Measurements from ENCODE around the gene ITGAX.

DNA sequence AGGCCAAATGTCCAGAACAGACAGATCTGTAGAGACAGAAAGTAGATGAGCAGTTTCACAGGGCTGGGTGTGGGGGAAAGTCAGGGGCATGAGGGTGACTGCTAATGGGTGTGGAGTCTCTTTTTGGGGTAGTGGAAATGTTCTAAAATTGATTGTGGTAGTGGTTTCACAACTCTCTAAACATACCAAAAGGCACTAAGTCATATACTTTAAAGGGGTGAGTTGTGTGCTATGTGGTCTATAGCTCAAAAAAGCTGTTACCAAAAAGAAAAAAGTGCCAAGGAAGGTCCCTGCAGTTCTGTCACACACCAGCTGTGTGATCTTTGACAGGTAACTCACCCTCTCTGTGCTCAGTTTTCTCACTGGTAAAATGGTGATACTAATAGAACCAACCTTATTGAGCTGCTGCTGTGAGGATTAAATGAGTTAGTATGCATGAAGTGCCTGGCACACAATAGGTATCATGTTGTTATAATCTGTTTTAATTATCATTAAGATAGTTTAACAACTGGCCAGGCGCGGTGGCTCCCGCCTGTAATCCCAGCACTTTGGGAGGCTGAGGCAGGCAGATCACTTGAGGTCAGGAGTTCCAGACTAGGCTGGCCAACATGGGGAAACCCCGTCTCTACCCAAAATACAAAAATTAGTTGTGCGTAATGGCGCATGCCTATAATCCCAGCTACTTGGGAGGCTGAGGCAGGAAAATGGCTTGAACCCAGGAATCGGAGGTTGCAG, 10.3 kb downstream of the ITGAX start:
- TF ChIP-seq, protein P1, sequence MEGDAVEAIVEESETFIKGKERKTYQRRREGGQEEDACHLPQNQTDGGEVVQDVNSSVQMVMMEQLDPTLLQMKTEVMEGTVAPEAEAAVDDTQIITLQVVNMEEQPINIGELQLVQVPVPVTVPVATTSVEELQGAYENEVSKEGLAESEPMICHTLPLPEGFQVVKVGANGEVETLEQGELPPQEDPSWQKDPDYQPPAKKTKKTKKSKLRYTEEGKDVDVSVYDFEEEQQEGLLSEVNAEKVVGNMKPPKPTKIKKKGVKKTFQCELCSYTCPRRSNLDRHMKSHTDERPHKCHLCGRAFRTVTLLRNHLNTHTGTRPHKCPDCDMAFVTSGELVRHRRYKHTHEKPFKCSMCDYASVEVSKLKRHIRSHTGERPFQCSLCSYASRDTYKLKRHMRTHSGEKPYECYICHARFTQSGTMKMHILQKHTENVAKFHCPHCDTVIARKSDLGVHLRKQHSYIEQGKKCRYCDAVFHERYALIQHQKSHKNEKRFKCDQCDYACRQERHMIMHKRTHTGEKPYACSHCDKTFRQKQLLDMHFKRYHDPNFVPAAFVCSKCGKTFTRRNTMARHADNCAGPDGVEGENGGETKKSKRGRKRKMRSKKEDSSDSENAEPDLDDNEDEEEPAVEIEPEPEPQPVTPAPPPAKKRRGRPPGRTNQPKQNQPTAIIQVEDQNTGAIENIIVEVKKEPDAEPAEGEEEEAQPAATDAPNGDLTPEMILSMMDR (IDR thresholded peaks at IDR 0.05) = no peak
- TF ChIP-seq POLR2A (IDR thresholded peaks at IDR 0.05) = no peak

Measured in tibial nerve (tissue), 3 donors.